GM12873 (cell line): ENCODE measurements around the gene LHFPL3.

Experiments used
- TF ChIP-seq, protein P1 (sequence below): IDR thresholded peaks from 2 replicates; pipeline ENCODE4 v1.5.1; 2012; ENCODE audit warnings: low read depth, mild to moderate bottlenecking, moderate library complexity, low read length, control low read depth; ENCODE audit not compliant: insufficient read depth; ENCODE audit errors: missing control alignments

The LHFPL3 gene

DNA sequence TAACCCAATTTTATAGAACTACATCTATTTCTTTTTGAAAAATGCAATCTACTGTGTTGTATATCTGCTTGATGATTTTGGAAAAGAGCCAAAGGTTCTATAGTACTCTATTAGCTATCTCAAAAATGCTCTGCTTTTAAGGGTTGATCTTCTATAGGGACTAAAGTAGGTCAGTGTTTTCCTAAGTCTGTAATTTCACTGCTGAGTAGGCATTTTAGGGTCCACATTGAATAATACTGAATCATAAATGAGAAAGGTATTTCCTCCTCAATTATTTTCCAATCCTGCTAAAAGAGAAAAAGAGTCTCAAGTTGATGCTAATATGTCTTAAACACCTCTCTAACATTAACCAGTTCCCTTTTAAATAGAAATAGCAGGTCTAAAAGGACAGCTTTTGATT, 244.2 kb downstream of the LHFPL3 start:
- TF ChIP-seq, protein P1, sequence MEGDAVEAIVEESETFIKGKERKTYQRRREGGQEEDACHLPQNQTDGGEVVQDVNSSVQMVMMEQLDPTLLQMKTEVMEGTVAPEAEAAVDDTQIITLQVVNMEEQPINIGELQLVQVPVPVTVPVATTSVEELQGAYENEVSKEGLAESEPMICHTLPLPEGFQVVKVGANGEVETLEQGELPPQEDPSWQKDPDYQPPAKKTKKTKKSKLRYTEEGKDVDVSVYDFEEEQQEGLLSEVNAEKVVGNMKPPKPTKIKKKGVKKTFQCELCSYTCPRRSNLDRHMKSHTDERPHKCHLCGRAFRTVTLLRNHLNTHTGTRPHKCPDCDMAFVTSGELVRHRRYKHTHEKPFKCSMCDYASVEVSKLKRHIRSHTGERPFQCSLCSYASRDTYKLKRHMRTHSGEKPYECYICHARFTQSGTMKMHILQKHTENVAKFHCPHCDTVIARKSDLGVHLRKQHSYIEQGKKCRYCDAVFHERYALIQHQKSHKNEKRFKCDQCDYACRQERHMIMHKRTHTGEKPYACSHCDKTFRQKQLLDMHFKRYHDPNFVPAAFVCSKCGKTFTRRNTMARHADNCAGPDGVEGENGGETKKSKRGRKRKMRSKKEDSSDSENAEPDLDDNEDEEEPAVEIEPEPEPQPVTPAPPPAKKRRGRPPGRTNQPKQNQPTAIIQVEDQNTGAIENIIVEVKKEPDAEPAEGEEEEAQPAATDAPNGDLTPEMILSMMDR = no peak

GRCh38 chr7:104584620-104585019, 256.2 kb downstream of the LHFPL3 start:
- TF ChIP-seq, protein P1 = no peak

DNA sequence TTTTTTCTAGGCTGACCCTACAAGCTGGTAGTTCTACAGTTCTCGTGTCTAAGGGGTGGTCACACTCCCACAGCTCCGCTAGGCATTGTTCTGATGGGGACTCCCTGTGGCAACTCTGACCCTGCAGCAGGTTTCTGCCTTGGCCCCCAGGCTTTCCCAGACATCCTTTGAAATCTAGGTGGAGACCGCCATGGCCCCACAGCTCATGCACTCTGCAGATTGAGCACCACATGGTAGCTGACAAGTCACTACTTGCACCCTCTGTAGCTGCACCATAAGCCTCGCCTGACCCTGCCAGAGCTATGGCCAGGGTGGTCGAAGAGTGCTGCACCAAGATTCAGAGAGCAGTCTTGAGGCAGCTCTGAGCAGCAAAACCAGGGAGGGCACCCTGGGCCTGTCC, 275.6 kb downstream of the LHFPL3 start:
- TF ChIP-seq, protein P1 = no peak

GRCh38 chr7:104604706-104605105, 276.3 kb downstream of the LHFPL3 start:
- TF ChIP-seq, protein P1 = no peak

DNA sequence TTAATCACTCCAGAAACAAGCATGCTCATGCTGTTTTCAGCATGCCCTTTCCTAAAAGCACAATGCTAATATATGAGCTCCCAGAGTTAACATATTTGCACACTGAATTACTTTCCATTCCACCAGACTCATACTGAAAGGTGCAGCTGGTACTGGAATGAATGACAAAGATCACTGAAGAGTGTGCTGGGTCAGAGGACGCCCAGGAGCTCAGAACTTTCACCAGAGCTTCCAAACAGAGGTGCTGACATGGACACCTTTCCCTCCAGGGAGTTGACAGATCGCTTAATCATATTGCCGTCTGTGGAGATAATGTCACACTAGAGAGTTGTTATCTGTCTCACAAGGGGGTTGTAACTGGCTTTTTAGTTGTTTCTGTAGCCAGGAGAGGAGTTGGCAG, 292.9 kb downstream of the LHFPL3 start:
- TF ChIP-seq, protein P1 = no peak

DNA sequence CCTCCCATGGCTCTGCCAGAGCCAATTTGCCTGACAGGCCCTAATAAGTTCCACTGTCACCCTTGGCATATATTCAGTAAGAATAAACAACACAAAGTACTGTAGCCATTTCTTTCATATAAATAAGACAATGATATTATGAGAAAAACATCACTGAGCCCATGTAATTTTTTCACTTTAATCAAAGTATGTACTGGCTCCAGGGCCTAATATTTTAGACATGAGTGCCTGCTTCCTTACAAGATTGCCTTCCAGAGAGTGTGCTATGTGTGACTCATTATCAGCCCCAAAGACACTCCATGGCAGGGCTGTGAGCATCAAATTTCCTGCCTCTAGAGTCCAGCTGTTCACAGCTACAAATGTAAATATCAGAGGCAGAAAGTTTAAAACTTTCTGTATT, 297.6 kb downstream of the LHFPL3 start:
- TF ChIP-seq, protein P1 = no peak

DNA sequence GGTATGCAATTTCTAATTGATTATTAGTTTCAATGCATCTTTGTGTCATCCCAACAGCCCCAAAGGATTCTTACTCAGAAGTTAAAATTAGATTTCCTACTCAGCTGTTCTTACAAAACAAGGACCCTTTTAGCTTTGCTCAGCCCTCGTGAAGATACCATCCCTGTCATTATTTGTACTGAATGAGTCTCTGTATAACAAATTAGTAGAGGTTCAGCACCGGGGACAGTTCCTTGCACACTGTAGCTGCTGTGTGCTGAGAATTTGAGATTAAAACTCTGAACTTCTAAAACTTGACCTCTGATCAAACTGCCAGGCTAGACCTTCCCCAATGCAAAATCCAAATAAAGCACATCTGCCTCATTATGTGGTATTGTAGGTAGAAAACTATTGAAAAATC, 299.1 kb downstream of the LHFPL3 start:
- TF ChIP-seq, protein P1 = no peak

- TF ChIP-seq, protein P1 = no peak
Observed at GRCh38 chr7:104628017-104628416, 299.6 kb downstream of the LHFPL3 start.
